GM18508 (cell line): ENCODE measurements around the gene TMEM253.

Experiments used
- ATAC-seq: cut with Tn5 transposase; IDR thresholded peaks from one replicate; pipeline ENCODE4 v1.9.1; 2021; ENCODE audit warnings: moderate number of reproducible peaks; ENCODE audit not compliant: insufficient read depth, unreplicated experiment

TMEM253 gene

GRCh38 chr14:21149641-21150367 lies 48.9 kb downstream of the TMEM253 start:
- no peak for ATAC-seq
